DND-41 (cell line): ENCODE measurements around the gene BRD1.
A peak's percentile ranks its signal among the peaks of the same experiment; 100 is the strongest.

Experiments used
- ATAC-seq: fragments of 200-7000 bp; cut with Tn5 transposase; 3 replicates; pipeline ENCODE4 v1.9.1; 2021; ENCODE audit warnings: low read depth; ENCODE audit not compliant: insufficient read depth
- DNase-seq: peaks from one replicate; pipeline ENCODE4 v3.0.0-alpha.2; 2020
- H2AFZ ChIP-seq: 2 replicates; pipeline ENCODE4 v1.6.0; 2012; ENCODE audit warnings: low read depth, low read length
- H3K27ac ChIP-seq: 2 replicates; pipeline ENCODE4 v1.5.1; 2012; ENCODE audit warnings: low read length, inconsistent platforms
- H3K27me3 ChIP-seq: fragments of 200-600 bp; sonication (generic); 2 replicates; pipeline ENCODE4 v1.6.0; 2012; ENCODE audit warnings: low read length, mild to moderate bottlenecking, inconsistent platforms; ENCODE audit not compliant: insufficient read depth, poor library complexity
- H3K36me3 ChIP-seq: 2 replicates; pipeline ENCODE4 v1.5.1; 2012; ENCODE audit warnings: low read length, inconsistent platforms; ENCODE audit not compliant: insufficient read depth
- H3K4me1 ChIP-seq: 2 replicates; pipeline ENCODE4 v1.5.1; 2012; ENCODE audit warnings: mild to moderate bottlenecking, low read length; ENCODE audit not compliant: insufficient read depth
- H3K4me2 ChIP-seq: 2 replicates; pipeline ENCODE4 v1.6.0; 2012; ENCODE audit warnings: mild to moderate bottlenecking, moderate library complexity, low read length, inconsistent platforms; ENCODE audit not compliant: insufficient read depth
- H3K4me3 ChIP-seq, 2 experiments: fragments of 200-600 bp in 1 of 2; shearing (Covaris generic) in 1 of 2; 2 replicates each; pipeline ENCODE4 v1.5.1; 2012 to 2016; ENCODE audit warnings: inconsistent platforms in 2 of 2, low read length in 2 of 2, mild to moderate bottlenecking in 2 of 2, low read depth in 1 of 2, moderate library complexity in 1 of 2
- H3K79me2 ChIP-seq: 2 replicates; pipeline ENCODE4 v1.6.0; 2012; ENCODE audit warnings: low read length, inconsistent platforms; ENCODE audit not compliant: insufficient read depth
- H3K9ac ChIP-seq: 2 replicates; pipeline ENCODE4 v1.6.0; 2012; ENCODE audit warnings: low read depth, mild to moderate bottlenecking, inconsistent platforms, low read length, moderate library complexity
- H3K9me3 ChIP-seq: 2 replicates; pipeline ENCODE4 v1.5.1; 2012; ENCODE audit warnings: low read length, moderate library complexity, mild to moderate bottlenecking, inconsistent platforms; ENCODE audit not compliant: insufficient read depth, severe bottlenecking
- H4K20me1 ChIP-seq: 2 replicates; pipeline ENCODE4 v1.6.0; 2012; ENCODE audit warnings: low read length; ENCODE audit not compliant: insufficient read depth
- EZH2 ChIP-seq: IDR thresholded peaks from 3 replicates; pipeline ENCODE4 v1.6.1; 2012; ENCODE audit warnings: borderline replicate concordance, low read depth, mild to moderate bottlenecking, moderate library complexity, low read length, inconsistent platforms; ENCODE audit not compliant: severe bottlenecking
- TF ChIP-seq, protein P1 (sequence below): IDR thresholded peaks from 2 replicates; pipeline ENCODE4 v1.5.1; 2012; ENCODE audit warnings: borderline replicate concordance, low read length, moderate library complexity, mild to moderate bottlenecking; ENCODE audit not compliant: poor library complexity, severe bottlenecking; ENCODE audit errors: extremely low read depth

The BRD1 gene

DNA sequence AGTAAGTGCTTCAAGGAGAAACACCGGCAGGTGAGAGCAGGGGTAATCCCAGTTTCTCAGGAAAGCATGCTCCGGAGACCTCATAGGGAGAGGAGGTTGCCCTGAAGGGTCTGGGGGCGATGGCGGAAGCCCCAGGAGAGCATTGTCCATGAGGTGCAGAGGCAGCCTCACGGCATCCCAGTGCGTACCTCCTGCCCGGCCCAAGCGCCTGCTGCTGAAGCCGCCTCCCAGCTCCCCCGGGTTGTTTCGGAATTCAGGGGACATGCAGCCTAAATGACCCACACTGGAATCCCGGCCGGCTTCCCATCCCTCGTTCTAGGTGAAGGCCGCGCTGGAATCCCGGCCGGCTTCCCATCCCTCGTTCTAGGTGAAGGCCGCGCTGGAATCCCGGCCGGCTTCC, 28.7 kb upstream of the BRD1 start:
- ATAC-seq (no peak), DNase-seq (no peak)
- H3K4me3 ChIP-seq: peak overlapping the region in 1 of 2 experiments; percentile 87; a peak in 1 of 4 replicates
- peaks cover 53% of the 10 kb centered on the region for H4K20me1 ChIP-seq
- peaks cover 20% of the 10 kb centered on the region for H3K36me3 ChIP-seq
- H3K9me3 ChIP-seq: no peaks in the 10 kb centered on the region
- H3K27me3 ChIP-seq: no peaks in the 10 kb centered on the region
- peak overlapping the region; percentile 71; the same call in 1 of the 2 replicates for H3K4me2 ChIP-seq
- H3K27ac ChIP-seq: no peak overlapping the region; the same call in 1 of the 2 replicates
- H2AFZ ChIP-seq: no peak overlapping the region
- H3K9ac ChIP-seq: peak overlapping the region; percentile 76; the same call in 1 of the 2 replicates
- peaks cover 39% of the 10 kb centered on the region for H3K4me1 ChIP-seq
- no peak for TF ChIP-seq EZH2
- TF ChIP-seq, protein P1, sequence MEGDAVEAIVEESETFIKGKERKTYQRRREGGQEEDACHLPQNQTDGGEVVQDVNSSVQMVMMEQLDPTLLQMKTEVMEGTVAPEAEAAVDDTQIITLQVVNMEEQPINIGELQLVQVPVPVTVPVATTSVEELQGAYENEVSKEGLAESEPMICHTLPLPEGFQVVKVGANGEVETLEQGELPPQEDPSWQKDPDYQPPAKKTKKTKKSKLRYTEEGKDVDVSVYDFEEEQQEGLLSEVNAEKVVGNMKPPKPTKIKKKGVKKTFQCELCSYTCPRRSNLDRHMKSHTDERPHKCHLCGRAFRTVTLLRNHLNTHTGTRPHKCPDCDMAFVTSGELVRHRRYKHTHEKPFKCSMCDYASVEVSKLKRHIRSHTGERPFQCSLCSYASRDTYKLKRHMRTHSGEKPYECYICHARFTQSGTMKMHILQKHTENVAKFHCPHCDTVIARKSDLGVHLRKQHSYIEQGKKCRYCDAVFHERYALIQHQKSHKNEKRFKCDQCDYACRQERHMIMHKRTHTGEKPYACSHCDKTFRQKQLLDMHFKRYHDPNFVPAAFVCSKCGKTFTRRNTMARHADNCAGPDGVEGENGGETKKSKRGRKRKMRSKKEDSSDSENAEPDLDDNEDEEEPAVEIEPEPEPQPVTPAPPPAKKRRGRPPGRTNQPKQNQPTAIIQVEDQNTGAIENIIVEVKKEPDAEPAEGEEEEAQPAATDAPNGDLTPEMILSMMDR: no peak
- H3K79me2 ChIP-seq: peaks cover 72% of the 10 kb centered on the region

DNA sequence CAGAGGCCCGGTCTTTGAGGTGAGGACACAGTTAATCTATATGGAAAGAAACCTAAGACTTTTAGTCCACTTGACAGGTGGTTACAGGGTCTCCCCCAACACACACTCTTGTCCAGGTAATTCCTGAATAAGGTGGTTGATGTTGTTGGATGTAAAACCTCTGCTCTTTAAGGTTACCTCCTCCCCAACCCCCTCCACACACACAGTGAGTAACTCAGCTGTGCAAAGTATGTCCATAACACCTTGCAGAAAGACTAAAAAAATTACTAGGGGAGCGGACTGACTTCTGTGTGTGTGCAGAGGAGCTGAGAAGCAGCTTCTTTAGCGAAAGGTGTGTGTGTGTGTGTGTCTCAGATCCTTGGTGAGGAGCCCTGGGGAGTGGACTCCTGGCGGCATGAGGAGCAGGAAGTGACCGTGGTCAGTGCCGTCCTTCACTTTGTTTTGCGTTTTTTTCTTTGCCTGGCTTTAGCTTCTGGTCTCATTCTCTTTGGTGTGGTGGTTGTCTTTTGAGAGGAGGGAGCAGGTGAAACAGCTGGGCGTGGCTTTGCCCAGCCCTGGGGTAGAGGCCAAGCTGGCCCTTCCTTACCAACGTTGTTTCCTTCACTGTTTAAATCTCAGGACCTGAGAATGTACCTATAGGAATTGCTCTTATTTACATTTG, 27.7 kb upstream of the BRD1 start:
- peak overlapping the region; percentile 72 for H3K27ac ChIP-seq
- no peak for DNase-seq
- no peak overlapping the region for H2AFZ ChIP-seq
- ATAC-seq: no peak
- peaks cover 62% of the 10 kb centered on the region for H3K79me2 ChIP-seq
- H3K4me2 ChIP-seq: peak overlapping the region; percentile 71
- H3K9me3 ChIP-seq: no peaks in the 10 kb centered on the region
- peak overlapping the region; percentile 76 for H3K9ac ChIP-seq
- H3K4me1 ChIP-seq: peaks cover 39% of the 10 kb centered on the region
- H3K27me3 ChIP-seq: no peaks in the 10 kb centered on the region
- H3K36me3 ChIP-seq: peaks cover 20% of the 10 kb centered on the region
- H4K20me1 ChIP-seq: peaks cover 53% of the 10 kb centered on the region
- TF ChIP-seq, protein P1: no peak
- H3K4me3 ChIP-seq: peak overlapping the region; percentile 43 to 87; a peak in 3 of 4 replicates

- Histone ChIP-seq H2AFZ (peak overlapping the region; percentile 51; the same call in 1 of the 2 replicates), H3K9me3 (no peaks in the 10 kb centered on the region), H3K27me3 (no peaks in the 10 kb centered on the region), H3K79me2 (peaks cover 51% of the 10 kb centered on the region), H3K36me3 (peaks cover 20% of the 10 kb centered on the region), H3K4me3 (peak overlapping the region; percentile 43 to 87), H3K27ac (peak overlapping the region; percentile 72), H3K4me2 (peak overlapping the region; percentile 71), H4K20me1 (peaks cover 47% of the 10 kb centered on the region), H3K4me1 (peaks cover 39% of the 10 kb centered on the region), H3K9ac (peak overlapping the region; percentile 76)
- ATAC-seq (no peak; the same call in 2 of the 3 replicates), DNase-seq (peak; percentile 47)
- TF ChIP-seq EZH2: no peak
- TF ChIP-seq, protein P1: no peak
Measured at GRCh38 chr22:49853981-49854831, 26.5 kb upstream of the BRD1 start.
